ENCODE results near the gene CYP27B1.

DNA sequence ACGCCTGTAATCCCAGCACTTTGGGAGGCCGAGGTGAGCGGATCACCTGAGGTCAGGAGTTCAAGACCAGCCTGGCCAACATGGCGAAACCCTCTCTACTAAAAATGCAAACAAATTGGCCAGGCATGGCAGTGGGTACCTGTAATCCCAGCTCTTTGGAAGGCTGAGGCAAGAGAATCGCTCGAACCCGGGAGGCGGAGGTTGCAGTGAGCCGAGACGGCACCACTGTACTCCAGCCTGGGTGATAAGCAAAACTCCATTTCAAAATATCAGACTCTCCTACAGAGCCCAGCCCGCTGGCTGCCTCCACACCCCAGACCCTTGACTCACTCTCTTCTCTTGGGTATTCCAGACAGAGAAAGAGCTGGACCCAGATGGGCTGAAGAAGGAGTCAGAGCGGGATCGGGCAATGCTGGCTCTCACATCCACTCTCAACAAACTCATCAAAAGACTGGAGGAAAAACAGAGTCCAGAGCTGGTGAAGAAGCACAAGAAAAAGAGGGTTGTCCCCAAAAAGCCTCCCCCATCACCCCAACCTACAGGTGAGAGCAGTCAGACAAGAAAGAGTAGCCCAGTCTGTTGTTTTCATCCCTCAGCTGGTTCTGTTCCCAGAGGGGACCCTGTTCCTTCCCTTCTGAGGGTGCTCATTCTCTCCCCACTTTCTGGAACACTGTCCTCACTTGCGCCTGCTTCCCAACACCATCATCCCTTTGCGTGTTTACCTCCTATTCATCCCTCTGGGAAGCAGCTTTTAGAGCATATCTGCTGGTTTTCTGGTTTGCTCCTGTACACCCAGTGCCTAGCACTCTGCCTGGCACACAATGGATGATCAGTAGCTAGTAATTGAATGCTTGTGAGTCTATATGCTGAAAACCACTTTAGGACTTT lies 48.0 kb downstream of the CYP27B1 start:
- TF ChIP-seq POLR2A (IDR thresholded peaks at IDR 0.05; ENCODE audit: low read depth, low read length), result no peak
- no peak for TF ChIP-seq POLR2AphosphoS5 (IDR thresholded peaks at IDR 0.05; ENCODE audit: low read depth, low read length)
- no peak for TF ChIP-seq TAF1 (IDR thresholded peaks at IDR 0.05; ENCODE audit: borderline replicate concordance, low read depth, low read length)
